VCaP (cell line): ENCODE results near the gene DCTN4.
A peak's percentile ranks its signal among the peaks of the same experiment; 100 is the strongest.

Experiments
- H3K27ac ChIP-seq: fragments of 450-650 bp; 2 replicates; pipeline ENCODE4 v1.5.1; 2017
- TF ChIP-seq, protein P1 (sequence below): fragments of 450-650 bp; conservative IDR thresholded peaks from 2 replicates; pipeline ENCODE4 v1.5.1; 2017; ENCODE audit warnings: mild to moderate bottlenecking, moderate library complexity

Gene DCTN4

DNA sequence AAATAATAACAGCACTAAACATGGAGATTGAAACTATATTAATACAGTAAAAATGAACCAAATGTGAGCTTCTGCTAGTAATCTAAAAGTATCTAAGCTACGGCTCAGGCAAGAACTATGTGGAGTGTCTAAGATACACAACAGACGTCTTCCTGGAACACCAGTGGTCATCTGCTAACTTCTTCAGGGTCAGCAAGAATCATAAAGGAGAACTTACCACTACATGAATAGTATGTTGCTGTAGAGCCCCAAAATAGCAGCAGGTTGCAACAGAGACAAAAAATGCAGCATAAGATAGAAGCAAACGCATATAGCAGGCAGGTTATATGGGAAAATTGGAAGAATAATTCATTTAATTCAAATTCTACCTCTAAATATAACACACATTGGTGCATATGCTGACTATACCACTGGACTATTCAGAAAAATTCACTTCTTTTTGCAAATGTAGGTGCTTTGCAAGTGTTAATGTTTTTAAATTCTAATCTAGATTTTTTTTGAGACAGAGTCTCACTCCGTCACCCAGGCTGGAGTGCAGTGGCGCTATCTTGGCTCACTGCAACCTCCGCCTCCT, 27.1 kb downstream of the DCTN4 start:
- TF ChIP-seq, protein P1, sequence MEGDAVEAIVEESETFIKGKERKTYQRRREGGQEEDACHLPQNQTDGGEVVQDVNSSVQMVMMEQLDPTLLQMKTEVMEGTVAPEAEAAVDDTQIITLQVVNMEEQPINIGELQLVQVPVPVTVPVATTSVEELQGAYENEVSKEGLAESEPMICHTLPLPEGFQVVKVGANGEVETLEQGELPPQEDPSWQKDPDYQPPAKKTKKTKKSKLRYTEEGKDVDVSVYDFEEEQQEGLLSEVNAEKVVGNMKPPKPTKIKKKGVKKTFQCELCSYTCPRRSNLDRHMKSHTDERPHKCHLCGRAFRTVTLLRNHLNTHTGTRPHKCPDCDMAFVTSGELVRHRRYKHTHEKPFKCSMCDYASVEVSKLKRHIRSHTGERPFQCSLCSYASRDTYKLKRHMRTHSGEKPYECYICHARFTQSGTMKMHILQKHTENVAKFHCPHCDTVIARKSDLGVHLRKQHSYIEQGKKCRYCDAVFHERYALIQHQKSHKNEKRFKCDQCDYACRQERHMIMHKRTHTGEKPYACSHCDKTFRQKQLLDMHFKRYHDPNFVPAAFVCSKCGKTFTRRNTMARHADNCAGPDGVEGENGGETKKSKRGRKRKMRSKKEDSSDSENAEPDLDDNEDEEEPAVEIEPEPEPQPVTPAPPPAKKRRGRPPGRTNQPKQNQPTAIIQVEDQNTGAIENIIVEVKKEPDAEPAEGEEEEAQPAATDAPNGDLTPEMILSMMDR, result no peak
- H3K27ac ChIP-seq, result no peak overlapping the region

DNA sequence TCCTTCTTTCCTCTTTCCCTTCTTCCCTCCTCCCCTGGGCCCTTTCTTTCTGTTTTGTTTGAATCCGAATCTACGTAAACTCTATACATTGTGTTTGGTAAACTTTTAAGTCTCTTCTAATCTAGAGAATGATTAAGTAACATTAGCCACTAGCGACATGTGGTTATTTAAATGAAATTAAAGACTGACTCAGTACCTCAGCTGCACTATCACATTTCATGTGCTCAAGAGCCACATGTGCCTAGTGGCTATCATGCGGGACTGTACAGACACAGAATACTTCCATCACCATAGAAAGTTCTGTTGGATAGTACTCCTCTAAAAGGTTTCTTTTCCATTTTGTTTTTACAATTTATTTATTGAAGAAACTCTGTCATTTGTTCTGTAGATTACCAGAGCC, 29.0 kb downstream of the DCTN4 start:
- no peak overlapping the region for H3K27ac ChIP-seq
- TF ChIP-seq, protein P1, result no peak

DNA sequence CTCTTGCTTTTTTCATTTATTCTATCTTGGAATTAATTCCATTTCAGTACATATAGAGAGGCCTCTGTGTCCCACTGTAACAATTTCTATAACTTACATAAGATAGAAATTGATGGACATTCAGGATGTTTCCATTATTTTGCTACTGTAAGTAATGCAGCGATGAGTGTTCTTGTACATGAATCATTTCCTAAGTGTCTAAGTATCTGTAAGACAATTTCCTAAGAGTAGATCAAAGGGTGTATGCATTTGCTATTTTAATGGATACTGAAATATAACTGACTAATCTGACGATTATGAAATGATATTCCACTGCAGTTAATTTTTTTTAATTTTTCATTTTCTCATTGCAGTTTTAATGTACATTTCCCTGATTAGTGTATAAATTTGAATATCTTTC, 35.0 kb downstream of the DCTN4 start:
- TF ChIP-seq, protein P1, result no peak

DNA sequence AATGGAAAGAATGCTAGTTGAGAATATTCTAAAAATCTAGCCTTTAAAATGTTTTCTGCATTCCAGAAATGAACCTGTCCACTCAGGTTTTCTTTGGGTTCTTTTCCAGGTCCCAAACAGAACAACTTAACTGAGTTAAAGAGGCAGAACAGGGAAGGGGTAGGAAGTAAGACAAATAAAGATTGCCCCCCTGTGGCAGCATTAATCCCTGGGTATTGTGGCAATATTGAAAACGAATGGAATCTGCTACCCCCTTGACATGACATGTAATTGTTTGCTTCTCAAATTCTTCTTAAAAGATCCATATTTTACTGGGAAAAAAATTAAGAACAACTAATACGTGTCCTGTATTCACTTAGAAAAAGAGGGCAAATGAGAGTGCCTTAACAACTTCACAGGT, 48.7 kb downstream of the DCTN4 start:
- TF ChIP-seq, protein P1, result peak; percentile 47
- no peak overlapping the region for H3K27ac ChIP-seq

More for the DNA sequence above, 35.0 kb downstream of the DCTN4 start:
- H3K27ac ChIP-seq, result peak overlapping the region; percentile 44

DNA sequence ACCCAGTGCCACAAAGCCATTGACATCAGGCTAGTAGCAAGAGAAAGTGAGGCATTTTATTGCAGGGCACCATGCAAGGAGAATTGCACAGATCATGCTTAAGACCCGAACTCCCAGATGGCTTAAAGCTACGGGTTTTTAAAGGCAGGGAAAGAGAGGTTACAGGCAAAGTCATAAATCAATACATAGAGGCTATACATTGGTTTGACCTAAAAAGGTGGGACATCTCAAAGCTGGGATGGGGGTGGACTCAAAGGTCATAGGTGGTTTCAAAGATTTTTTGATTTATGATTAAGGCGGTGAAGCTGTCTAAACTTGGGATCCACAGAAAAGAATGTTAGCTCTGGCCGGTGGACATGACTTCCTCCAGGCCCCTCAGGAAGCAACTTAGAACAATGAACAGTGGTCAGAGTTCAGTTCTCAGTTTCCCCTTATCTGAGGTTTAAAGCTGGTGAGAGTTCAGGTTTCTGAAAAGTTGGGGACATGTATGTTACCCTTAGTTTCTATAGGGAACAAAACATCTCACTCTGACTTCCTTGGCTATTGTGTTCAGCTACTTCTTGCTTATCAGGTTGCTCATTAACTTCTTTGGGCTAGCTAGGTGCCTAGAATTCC, 51.9 kb downstream of the DCTN4 start:
- TF ChIP-seq, protein P1, result no peak

DNA sequence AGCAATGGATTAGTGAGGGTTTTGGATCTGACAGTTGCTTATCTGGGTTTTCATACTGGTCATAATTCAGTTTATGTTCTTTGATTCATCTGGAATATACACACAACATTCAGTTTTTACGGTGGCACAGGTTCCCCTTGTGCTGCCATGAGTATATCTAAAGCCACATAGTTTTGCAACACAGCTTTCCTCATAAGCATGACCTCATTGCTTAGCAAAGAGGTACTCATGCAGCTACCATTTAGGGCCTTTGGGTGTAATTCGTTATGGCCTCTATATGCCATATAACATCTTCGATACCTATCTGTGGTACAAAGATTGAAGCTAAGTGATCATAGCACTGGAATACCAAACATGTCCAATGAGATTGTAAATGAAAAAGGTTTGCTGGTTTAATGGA, 55.1 kb downstream of the DCTN4 start:
- H3K27ac ChIP-seq, result no peak overlapping the region
- TF ChIP-seq, protein P1, result no peak

More for the DNA sequence above, 51.9 kb downstream of the DCTN4 start:
- no peak overlapping the region for H3K27ac ChIP-seq

DNA sequence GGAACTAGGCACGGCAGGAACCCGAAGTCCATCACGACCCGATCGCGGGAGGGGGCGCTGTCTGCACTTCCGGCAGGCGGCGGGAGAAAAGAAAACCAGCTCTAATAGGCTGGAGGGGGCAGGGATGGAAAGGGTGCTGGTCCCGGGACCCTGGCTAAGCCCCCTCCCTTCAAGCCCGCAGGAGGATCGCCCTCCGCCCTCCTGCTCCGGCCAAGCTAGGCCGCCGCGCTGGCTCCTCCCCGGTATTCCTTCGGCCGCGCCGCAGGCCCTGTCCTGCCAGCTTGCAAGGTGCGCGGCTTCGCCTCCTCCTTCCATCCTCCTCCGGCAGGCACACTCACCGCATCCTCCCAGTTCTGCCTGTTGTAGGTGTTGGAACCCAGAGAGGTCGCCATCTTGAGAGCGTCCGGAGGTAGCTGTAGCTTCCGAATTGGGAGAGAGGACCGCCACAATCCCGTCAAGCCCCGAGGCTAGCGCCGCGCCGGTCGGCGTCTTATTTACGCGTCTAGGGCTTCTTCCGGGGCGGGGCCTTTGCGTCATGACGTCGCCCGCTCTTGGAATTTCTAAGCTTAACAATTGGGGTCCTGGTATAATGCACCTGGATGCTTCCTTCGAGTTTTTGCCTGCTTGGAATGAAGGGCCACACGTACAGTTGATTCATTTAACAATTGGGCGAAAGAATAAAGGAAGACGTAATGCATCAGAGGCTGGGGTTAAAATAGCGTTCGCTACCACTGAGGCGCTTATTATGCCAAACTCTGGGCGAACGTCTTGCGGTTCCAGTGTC, 58.0 kb downstream of the DCTN4 start, which contains the start of gene RBM22:
TSS of gene RBM22 (minus strand) at position 469 of the 784 bp plus-strand sequence. CDS start at position 392, 77 bp downstream.
- H3K27ac ChIP-seq, result peak within 1 kb of the TSS; percentile 95
- TF ChIP-seq, protein P1, result peak; percentile 63
